ENCODE results near the gene HSCB. TPM values are rescaled to one million over a fixed set of nuclear protein-coding genes. Genes with fewer than 3 reads are reported as not detected.

The HSCB gene
- total RNA-seq, 1 donor from 2014 or later: 12.0 TPM

- H3K36me3 ChIP-seq: no peaks in the 10 kb centered on the region
- no peaks in the 10 kb centered on the region for H3K9me3 ChIP-seq
- no peaks in the 10 kb centered on the region for H3K27me3 ChIP-seq
- intact Hi-C loops (cut with DNase I): no loop called here
- H3K4me3 ChIP-seq: no peak overlapping the region
- ATAC-seq (no peak), DNase-seq (no peak)
- no peak overlapping the region for H3K27ac ChIP-seq
- H3K4me1 ChIP-seq: peaks cover 6% of the 10 kb centered on the region
- no peak for TF ChIP-seq CTCF (IDR thresholded peaks at IDR 0.05)
These were observed 31.7 kb upstream of the HSCB start for GRCh38 chr22:28710107-28710506.

- H3K27me3 ChIP-seq: no peaks in the 10 kb centered on the region
- DNase-seq (no peak), ATAC-seq (no peak)
- no peaks in the 10 kb centered on the region for H3K36me3 ChIP-seq
- intact Hi-C loops (cut with DNase I): no loop called here
- H3K4me1 ChIP-seq: peaks cover 6% of the 10 kb centered on the region
- H3K9me3 ChIP-seq: no peaks in the 10 kb centered on the region
- H3K4me3 ChIP-seq: no peak overlapping the region
- no peak for TF ChIP-seq CTCF (IDR thresholded peaks at IDR 0.05)
- H3K27ac ChIP-seq: peak overlapping the region; percentile 17
These were observed 31.2 kb upstream of the HSCB start for GRCh38 chr22:28710576-28711191.

- intact Hi-C loops (cut with DNase I): no loop called here
- Histone ChIP-seq H3K27me3 (no peaks in the 10 kb centered on the region), H3K36me3 (no peaks in the 10 kb centered on the region), H3K9me3 (no peaks in the 10 kb centered on the region), H3K27ac (peak overlapping the region; percentile 73), H3K4me3 (no peak overlapping the region), H3K4me1 (peaks cover 6% of the 10 kb centered on the region)
- TF ChIP-seq CTCF (IDR thresholded peaks at IDR 0.05): no peak
- no peak for DNase-seq
- no peak for ATAC-seq
These were observed 30.5 kb upstream of the HSCB start for GRCh38 chr22:28711341-28711740.

- Histone ChIP-seq H3K27me3 (no peaks in the 10 kb centered on the region), H3K4me1 (peaks cover 6% of the 10 kb centered on the region), H3K9me3 (no peaks in the 10 kb centered on the region), H3K4me3 (peak overlapping the region; percentile 25), H3K36me3 (no peaks in the 10 kb centered on the region), H3K27ac (peak overlapping the region; percentile 73)
- DNase-seq (no peak), ATAC-seq (peak; percentile 88)
- intact Hi-C loops (cut with DNase I): no loop called here
- no peak for TF ChIP-seq CTCF (IDR thresholded peaks at IDR 0.05)
These were observed 29.7 kb upstream of the HSCB start for GRCh38 chr22:28711820-28712777.

GRCh38 chr22:28714043-28714628, 27.7 kb upstream of the HSCB start:
- H3K27ac ChIP-seq: no peak overlapping the region
- no peaks in the 10 kb centered on the region for H3K36me3 ChIP-seq
- no peaks in the 10 kb centered on the region for H3K27me3 ChIP-seq
- no peak overlapping the region for H3K4me3 ChIP-seq
- intact Hi-C loops (cut with DNase I): no loop called here
- no peaks in the 10 kb centered on the region for H3K9me3 ChIP-seq
- H3K4me1 ChIP-seq: peaks cover 6% of the 10 kb centered on the region
- ATAC-seq: no peak
- no peak for TF ChIP-seq CTCF (IDR thresholded peaks at IDR 0.05)
- no peak for DNase-seq
